ENCODE data around the gene SCD.

SCD gene

GRCh38 chr10:100401631-100402328, 54.7 kb downstream of the SCD start:
- no peak for DNase-seq (ENCODE audit: low spot score)

DNA sequence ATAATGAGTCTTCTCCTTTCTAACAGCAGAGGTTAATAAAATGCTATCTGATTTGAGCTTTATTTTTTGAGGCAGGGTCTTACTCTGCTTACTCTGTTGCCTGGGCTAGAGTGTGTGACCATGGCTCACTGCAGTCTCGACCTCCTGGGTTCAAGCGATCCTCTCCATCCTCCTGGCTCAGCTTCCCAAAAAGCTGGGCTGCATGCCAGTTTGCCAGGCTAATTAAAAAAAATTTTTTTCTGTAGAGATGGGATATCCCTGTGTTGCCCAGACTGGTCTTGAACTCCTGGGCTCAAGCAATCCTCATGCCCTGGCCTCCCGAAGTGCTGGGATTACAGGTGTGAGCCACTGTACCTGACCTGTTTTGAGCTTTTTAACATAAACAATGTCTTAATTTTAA, 56.7 kb downstream of the SCD start:
- DNase-seq (ENCODE audit: low spot score), result no peak

GRCh38 chr10:100413173-100413572, 66.1 kb downstream of the SCD start:
- DNase-seq (ENCODE audit: low spot score), result no peak
